Osteoblast (primary cell): ENCODE data around the gene HNF1A. TPM values are rescaled to one million over a fixed set of nuclear protein-coding genes. Genes with fewer than 3 reads are reported as not detected.

Source experiments
- DNase-seq: peaks from one replicate; pipeline ENCODE4 v3.0.0; 2011; ENCODE audit warnings: low spot score, mixed read lengths; ENCODE audit not compliant: insufficient read length; ENCODE audit errors: missing footprints
- H2AFZ ChIP-seq: 2 replicates; pipeline ENCODE4 v1.6.0; 2011; ENCODE audit warnings: mild to moderate bottlenecking, low read length
- H3K27ac ChIP-seq: 2 replicates; pipeline ENCODE4 v1.5.1; 2011; ENCODE audit warnings: mild to moderate bottlenecking, low read depth, low read length, moderate library complexity
- H3K27me3 ChIP-seq: 2 replicates; pipeline ENCODE4 v1.6.0; 2012; ENCODE audit warnings: mild to moderate bottlenecking, control low read depth, inconsistent platforms, low read length, moderate library complexity; ENCODE audit not compliant: insufficient read depth
- H3K36me3 ChIP-seq: 2 replicates; pipeline ENCODE4 v1.5.1; 2011; ENCODE audit warnings: mild to moderate bottlenecking, low read length, control low read depth, moderate library complexity; ENCODE audit not compliant: insufficient read depth
- H3K4me1 ChIP-seq: 2 replicates; pipeline ENCODE4 v1.5.1; 2011; ENCODE audit warnings: mild to moderate bottlenecking, low read length, control low read depth, moderate library complexity; ENCODE audit not compliant: insufficient read depth
- H3K4me2 ChIP-seq: 2 replicates; pipeline ENCODE4 v1.6.0; 2011; ENCODE audit warnings: mild to moderate bottlenecking, low read length; ENCODE audit not compliant: insufficient read depth
- H3K4me3 ChIP-seq: fragments of 200-600 bp; sonication (generic); 3 replicates; pipeline ENCODE4 v1.5.1; 2012; ENCODE audit warnings: mild to moderate bottlenecking, low read length, inconsistent platforms; ENCODE audit not compliant: insufficient read depth
- H3K79me2 ChIP-seq: 2 replicates; pipeline ENCODE4 v1.6.0; 2012; ENCODE audit warnings: mild to moderate bottlenecking, low read length, control low read depth, inconsistent platforms; ENCODE audit not compliant: insufficient read depth
- H3K9me3 ChIP-seq: 2 replicates; pipeline ENCODE4 v1.5.1; 2011; ENCODE audit warnings: low read depth, low read length, control low read depth
- H4K20me1 ChIP-seq: 2 replicates; pipeline ENCODE4 v1.6.0; 2012; ENCODE audit warnings: mild to moderate bottlenecking, low read length, control low read depth; ENCODE audit not compliant: insufficient read depth
- CTCF ChIP-seq: IDR thresholded peaks from 2 replicates; pipeline ENCODE4 v1.5.1; 2011; ENCODE audit warnings: mild to moderate bottlenecking, low read depth, low read length, moderate library complexity; ENCODE audit errors: extremely low read depth
- total RNA-seq: library from RNA; depleted of rRNA; stranded (reverse); fragments of >200 nt; gene quantifications from 2 replicates; pipeline ENCODE4 v1.2.3, GENCODE V29; 2012

Gene HNF1A
- total RNA-seq, 1 donor, result not detected

DNA sequence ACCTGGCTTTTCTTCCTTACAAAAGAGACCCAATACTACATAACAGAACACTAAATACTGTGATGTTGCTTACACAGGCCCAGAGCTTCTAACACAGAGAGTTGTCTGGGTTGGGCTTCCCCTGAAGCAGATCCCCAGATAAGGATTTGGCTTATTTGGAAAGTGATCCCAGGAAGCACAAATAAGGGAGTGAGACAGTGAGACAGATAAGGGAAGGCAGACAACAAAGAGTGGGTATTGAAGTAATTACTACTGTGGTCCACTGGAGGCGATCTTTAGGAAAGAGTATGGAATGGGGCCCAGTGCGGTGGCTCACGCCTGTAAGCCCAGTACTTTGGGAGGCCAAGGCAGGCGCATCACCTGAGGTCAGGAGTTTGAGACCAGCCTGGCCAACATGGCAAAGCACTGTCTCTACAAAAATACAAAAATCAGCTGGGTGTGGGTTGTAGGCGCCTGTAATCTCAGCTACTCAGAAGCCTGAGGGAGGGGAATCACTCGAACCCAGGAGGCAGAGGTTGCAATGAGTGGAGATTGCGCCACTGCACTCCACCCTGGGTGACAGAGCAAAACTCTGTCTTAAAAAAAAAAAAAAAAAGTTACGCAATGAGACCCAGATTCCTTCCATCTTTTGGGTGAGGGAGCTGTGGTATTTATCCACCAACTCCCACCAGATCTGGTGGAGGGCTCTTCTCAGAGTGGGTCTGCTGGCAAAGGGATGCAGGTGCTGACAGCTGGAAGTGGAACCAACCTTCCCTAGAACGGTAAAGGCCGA, 48.1 kb downstream of the HNF1A start:
- Histone ChIP-seq H3K9me3 (no peaks in the 10 kb centered on the region), H3K36me3 (no peaks in the 10 kb centered on the region), H3K27me3 (no peaks in the 10 kb centered on the region), H3K27ac (no peak overlapping the region), H4K20me1 (no peaks in the 10 kb centered on the region), H3K4me3 (no peak overlapping the region), H3K4me2 (no peak overlapping the region), H3K79me2 (no peaks in the 10 kb centered on the region), H2AFZ (peak overlapping the region; percentile 27), H3K4me1 (peaks cover 3% of the 10 kb centered on the region)
- no peak for DNase-seq
- TF ChIP-seq CTCF, result peak; percentile 13

DNA sequence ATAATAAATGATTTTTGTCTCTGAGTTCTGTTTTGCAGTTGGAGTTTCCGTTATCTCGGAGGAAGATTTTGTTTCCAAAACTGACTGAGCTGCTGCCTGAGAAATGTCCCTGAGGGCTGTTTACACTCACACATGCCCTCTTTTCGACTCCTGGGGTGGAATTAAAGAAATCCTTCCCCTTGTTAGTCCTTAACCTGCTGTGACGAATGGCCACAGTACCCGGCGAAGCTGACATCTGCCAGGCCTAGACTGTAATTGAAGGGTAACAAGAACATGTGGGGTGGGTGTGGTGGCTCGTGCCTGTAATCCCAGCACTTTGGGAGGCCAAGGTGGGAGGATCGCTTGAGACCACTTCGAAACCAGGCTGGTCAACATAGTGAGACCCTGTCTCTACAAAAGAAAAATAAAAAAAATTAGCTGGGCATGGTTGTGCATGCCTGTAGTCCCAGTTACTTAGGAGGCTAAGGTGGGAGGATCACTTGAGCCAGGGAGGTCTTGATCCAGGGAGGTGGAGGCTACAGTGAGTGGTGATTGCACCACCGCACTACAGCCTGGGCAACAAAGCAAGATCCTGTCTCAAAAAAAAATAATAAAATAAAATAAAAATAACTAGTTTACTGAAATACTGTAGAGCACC, 52.4 kb downstream of the HNF1A start:
- H3K36me3 ChIP-seq, result no peaks in the 10 kb centered on the region
- no peak overlapping the region for H3K4me3 ChIP-seq
- H3K79me2 ChIP-seq, result no peaks in the 10 kb centered on the region
- no peak for DNase-seq
- no peak overlapping the region for H3K27ac ChIP-seq
- H3K9me3 ChIP-seq, result no peaks in the 10 kb centered on the region
- H3K4me1 ChIP-seq, result peaks cover 19% of the 10 kb centered on the region
- no peak for TF ChIP-seq CTCF
- no peak overlapping the region for H3K4me2 ChIP-seq
- H4K20me1 ChIP-seq, result no peaks in the 10 kb centered on the region
- H3K27me3 ChIP-seq, result no peaks in the 10 kb centered on the region
- no peak overlapping the region for H2AFZ ChIP-seq

DNA sequence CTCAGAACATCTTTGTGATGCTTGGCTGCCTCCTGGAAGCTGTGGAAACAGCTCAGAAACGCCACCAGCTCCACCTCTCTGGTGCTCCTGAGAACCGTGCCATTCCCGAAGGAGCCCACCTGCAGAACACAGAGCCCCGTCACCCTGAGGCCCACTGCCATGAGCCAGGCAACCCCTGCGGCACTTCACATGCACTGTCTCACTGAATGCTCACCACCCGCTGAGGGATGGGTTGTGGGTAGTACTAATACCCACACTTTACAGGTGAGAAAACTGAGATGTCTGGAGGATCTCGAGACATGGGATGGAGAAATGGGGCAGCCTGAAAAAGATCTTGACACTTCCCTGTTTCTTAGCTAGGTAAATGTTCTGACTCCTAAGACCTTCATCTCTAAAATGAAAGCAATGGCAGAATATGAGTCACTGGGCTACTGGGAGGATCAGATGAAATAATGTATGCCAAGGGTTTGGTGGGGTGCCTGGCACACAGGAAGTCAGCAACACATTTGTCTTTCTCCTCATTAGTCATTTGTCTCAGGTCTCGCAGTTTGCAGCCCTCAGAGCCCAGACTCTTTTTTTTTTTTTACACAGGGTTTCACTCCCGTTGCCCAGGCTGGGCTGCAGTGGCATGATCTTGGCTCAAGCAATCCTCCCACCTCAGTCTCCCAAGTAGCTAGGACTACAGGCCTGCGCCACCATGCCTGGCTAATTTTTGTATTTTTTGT, 55.4 kb downstream of the HNF1A start:
- H3K4me2 ChIP-seq, result peak overlapping the region; percentile 48
- peak overlapping the region; percentile 27 for H2AFZ ChIP-seq
- H3K79me2 ChIP-seq, result no peaks in the 10 kb centered on the region
- no peaks in the 10 kb centered on the region for H3K36me3 ChIP-seq
- no peaks in the 10 kb centered on the region for H3K27me3 ChIP-seq
- H4K20me1 ChIP-seq, result no peaks in the 10 kb centered on the region
- H3K4me1 ChIP-seq, result peaks cover 37% of the 10 kb centered on the region
- no peak overlapping the region for H3K4me3 ChIP-seq
- no peak for TF ChIP-seq CTCF
- no peaks in the 10 kb centered on the region for H3K9me3 ChIP-seq
- H3K27ac ChIP-seq, result no peak overlapping the region
- DNase-seq, result peak; percentile 77
